ENCODE data around the gene CELSR1. TPM values are rescaled to one million over a fixed set of nuclear protein-coding genes. Genes with fewer than 3 reads are reported as not detected.

Gene CELSR1
- polyA plus RNA-seq, 2 donors, result 19.8 to 34.8 TPM

DNA sequence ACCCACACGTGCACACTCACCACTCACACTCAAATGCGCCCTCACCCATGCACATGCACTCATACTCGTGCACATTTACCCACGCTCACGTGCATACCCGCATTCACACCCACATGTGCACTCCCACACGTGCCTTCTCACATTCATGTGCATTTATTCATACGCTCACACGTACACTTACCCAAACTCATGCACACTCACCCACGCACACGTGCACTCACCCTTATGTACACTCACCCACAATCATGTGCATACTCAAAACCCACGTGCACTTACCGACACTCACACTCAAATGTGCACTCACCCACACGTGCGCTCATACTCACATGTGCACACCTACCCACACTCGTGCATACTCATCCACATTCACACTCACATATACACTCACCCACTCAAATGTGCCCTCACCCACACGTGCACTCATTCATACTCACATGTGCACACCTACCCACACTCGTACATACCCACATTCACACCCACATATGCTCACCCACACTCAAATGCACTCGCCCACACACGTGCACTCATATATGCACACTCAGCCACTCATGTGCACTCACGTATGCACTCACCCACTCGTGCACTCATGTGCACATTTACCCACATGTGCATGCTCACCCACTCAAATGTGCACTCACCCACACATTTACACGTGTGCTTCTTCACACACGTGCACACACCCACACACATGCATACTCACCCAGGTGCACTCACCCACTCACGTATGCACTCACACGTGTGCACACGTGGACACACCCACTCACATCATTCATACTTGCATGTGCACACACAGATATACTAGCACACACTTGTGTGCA, 117.5 kb downstream of the CELSR1 start:
- Histone ChIP-seq H3K9me3 (ENCODE audit: control insufficient read depth in 2 of 2, insufficient read depth in 1 of 2, low read depth in 1 of 2, low read length in 1 of 2) (peaks cover 0 to 6% of the 10 kb centered on the region in 2 donors), H3K27me3 (ENCODE audit: control insufficient read depth in 1 of 2, insufficient read depth in 2 of 2, low read length in 2 of 2) (no peaks in the 10 kb centered on the region), H3K36me3 (ENCODE audit: control insufficient read depth in 2 of 2, insufficient read depth in 2 of 2, low read length in 1 of 2) (peaks cover 0 to 15% of the 10 kb centered on the region in 2 donors), H3K4me3 (ENCODE audit: low read depth in 1 of 2, low read length in 2 of 2) (no peak overlapping the region), H3K27ac (ENCODE audit: low read depth in 2 of 2, low read length in 1 of 2) (no peak overlapping the region), H3K4me1 (ENCODE audit: control insufficient read depth in 2 of 2, insufficient read depth in 2 of 2, low read length in 1 of 2) (peaks cover 6% of the 10 kb centered on the region in 2 donors)
- WGBS, 2 donors, result 93 to 94% methylated on average over 27 of the region's 27 CpGs

DNA sequence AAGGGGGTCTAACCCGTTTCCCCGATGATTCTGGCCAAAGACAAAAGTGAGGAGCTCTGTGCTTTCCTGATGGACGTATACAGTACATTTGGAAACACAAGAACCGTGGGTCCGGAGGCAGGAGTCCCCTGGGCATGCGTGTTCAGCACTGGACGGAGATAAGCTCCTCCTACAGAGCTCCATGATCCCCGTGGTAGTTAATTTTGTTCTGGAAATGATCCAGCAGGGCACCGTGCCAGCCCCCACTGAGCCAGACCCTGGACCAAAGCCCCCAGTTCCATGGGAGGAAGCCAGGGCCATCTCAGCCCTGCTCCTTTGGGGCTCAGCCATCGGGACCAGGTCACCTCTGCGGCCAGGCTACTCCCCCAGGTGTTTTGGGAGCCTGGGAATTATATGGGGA, 118.6 kb downstream of the CELSR1 start:
- 60 to 61% methylated on average over 11 of the region's 11 CpGs for WGBS, 2 donors
- peaks cover 0 to 6% of the 10 kb centered on the region in 2 donors for H3K9me3 ChIP-seq (ENCODE audit: control insufficient read depth in 2 of 2, insufficient read depth in 1 of 2, low read depth in 1 of 2, low read length in 1 of 2)

DNA sequence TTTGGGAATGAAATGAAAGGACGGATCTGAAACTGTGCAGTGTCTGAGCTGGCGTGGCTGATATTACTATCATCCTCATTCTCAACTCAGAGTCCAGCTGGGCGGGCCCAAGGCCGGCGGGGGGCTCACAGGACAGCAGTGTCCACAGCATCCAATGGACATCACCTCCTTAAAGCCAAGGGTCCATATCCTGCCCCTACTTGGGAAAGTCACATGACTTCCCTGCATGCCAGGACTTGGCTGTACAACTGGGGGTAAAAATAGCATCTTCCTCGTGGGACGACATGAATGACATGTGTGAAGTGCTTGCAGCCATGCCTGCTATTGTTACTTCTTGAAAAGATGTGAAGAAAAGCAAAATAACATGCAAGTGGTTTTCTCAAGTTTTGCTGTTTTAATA, 119.7 kb downstream of the CELSR1 start:
- H3K36me3 ChIP-seq (ENCODE audit: control insufficient read depth in 2 of 2, insufficient read depth in 2 of 2, low read length in 1 of 2), result peaks cover 0 to 16% of the 10 kb centered on the region in 2 donors
- H3K27me3 ChIP-seq (ENCODE audit: control insufficient read depth in 1 of 2, insufficient read depth in 2 of 2, low read length in 2 of 2), result no peaks in the 10 kb centered on the region
- H3K4me1 ChIP-seq (ENCODE audit: control insufficient read depth in 2 of 2, insufficient read depth in 2 of 2, low read length in 1 of 2), result peaks cover 6% of the 10 kb centered on the region in 2 donors
- WGBS, 2 donors, result 62 to 66% methylated on average over 7 of the region's 7 CpGs
- H3K9me3 ChIP-seq (ENCODE audit: control insufficient read depth in 2 of 2, insufficient read depth in 1 of 2, low read depth in 1 of 2, low read length in 1 of 2), result peaks cover 0 to 6% of the 10 kb centered on the region in 2 donors
- no peak overlapping the region for H3K4me3 ChIP-seq (ENCODE audit: low read depth in 1 of 2, low read length in 2 of 2)
- H3K27ac ChIP-seq (ENCODE audit: low read depth in 2 of 2, low read length in 1 of 2), result no peak overlapping the region

More for the DNA sequence above, 118.6 kb downstream of the CELSR1 start:
- no peaks in the 10 kb centered on the region for H3K27me3 ChIP-seq (ENCODE audit: control insufficient read depth in 1 of 2, insufficient read depth in 2 of 2, low read length in 2 of 2)
- H3K27ac ChIP-seq (ENCODE audit: low read depth in 2 of 2, low read length in 1 of 2), result no peak overlapping the region
- H3K4me3 ChIP-seq (ENCODE audit: low read depth in 1 of 2, low read length in 2 of 2), result no peak overlapping the region
- peaks cover 6% of the 10 kb centered on the region in 2 donors for H3K4me1 ChIP-seq (ENCODE audit: control insufficient read depth in 2 of 2, insufficient read depth in 2 of 2, low read length in 1 of 2)
- H3K36me3 ChIP-seq (ENCODE audit: control insufficient read depth in 2 of 2, insufficient read depth in 2 of 2, low read length in 1 of 2), result peaks cover 0 to 17% of the 10 kb centered on the region in 2 donors

DNA sequence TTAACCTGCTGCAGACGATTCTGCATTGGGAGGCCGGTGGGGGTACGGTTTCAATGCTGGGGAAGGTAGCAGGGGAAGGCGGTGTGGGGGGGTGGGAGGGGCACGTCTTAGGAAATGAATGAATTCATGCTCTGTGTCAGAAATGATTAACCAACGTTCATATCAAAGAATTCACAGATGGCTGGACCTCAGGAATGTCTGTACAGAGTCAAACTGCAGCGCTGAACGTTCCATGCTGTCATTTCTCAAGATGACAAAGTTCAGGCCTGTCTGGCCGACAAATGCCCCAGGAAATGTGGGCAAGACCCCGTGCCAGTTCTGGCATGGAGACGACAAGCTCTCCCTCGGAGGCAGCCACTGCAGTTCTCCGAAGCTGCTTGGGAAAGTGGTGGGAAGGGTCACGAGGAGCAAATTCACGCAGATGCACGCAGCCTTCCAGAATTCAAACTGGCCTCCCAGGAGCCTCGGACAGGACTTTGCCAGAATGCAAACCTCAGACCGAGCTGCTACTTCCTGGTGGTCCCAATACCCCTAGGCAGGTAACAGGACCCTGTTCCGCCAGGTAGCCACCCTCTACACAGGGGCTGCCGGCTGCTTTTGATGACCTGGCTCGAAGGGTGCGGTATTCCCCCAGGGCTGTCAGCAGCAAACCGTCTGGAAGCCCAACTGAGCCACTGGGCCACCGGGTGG, 120.4 kb downstream of the CELSR1 start:
- no peak overlapping the region for H3K4me3 ChIP-seq (ENCODE audit: low read depth in 1 of 2, low read length in 2 of 2)
- H3K36me3 ChIP-seq (ENCODE audit: control insufficient read depth in 2 of 2, insufficient read depth in 2 of 2, low read length in 1 of 2), result peaks cover 0 to 18% of the 10 kb centered on the region in 2 donors
- peaks cover 0 to 6% of the 10 kb centered on the region in 2 donors for H3K9me3 ChIP-seq (ENCODE audit: control insufficient read depth in 2 of 2, insufficient read depth in 1 of 2, low read depth in 1 of 2, low read length in 1 of 2)
- peaks cover 6% of the 10 kb centered on the region in 2 donors for H3K4me1 ChIP-seq (ENCODE audit: control insufficient read depth in 2 of 2, insufficient read depth in 2 of 2, low read length in 1 of 2)
- WGBS, 2 donors, result 73 to 74% methylated on average over 24 of the region's 24 CpGs
- H3K27ac ChIP-seq (ENCODE audit: low read depth in 2 of 2, low read length in 1 of 2), result peak overlapping the region in 1 of 2 donors; percentile 50
- H3K27me3 ChIP-seq (ENCODE audit: control insufficient read depth in 1 of 2, insufficient read depth in 2 of 2, low read length in 2 of 2), result no peaks in the 10 kb centered on the region

DNA sequence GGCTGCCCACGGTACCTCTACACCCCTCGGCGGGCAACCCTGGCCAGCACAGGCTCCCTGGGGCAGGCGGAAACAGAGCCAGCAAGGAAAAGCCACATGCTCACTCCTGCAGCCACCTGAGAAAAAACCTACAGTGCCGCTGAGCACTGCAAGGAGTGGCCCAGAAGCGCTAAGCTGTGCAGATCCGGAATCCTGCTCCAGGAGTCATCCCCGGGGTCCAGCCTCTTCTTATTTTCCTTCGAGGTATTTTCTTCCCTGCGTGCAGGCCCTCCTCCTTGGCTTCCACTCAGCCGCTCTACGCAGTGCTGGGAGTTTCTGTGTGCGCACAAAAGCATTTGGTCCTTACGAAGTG, 120.9 kb downstream of the CELSR1 start:
- Histone ChIP-seq H3K4me3 (ENCODE audit: low read depth in 1 of 2, low read length in 2 of 2) (no peak overlapping the region), H3K27ac (ENCODE audit: low read depth in 2 of 2, low read length in 1 of 2) (peak overlapping the region in 1 of 2 donors; percentile 65), H3K36me3 (ENCODE audit: control insufficient read depth in 2 of 2, insufficient read depth in 2 of 2, low read length in 1 of 2) (peaks cover 0 to 18% of the 10 kb centered on the region in 2 donors), H3K9me3 (ENCODE audit: control insufficient read depth in 2 of 2, insufficient read depth in 1 of 2, low read depth in 1 of 2, low read length in 1 of 2) (peaks cover 0 to 6% of the 10 kb centered on the region in 2 donors), H3K4me1 (ENCODE audit: control insufficient read depth in 2 of 2, insufficient read depth in 2 of 2, low read length in 1 of 2) (peaks cover 3 to 4% of the 10 kb centered on the region in 2 donors), H3K27me3 (ENCODE audit: control insufficient read depth in 1 of 2, insufficient read depth in 2 of 2, low read length in 2 of 2) (no peaks in the 10 kb centered on the region)
- WGBS, 2 donors, result 78 to 82% methylated on average over 14 of the region's 14 CpGs

DNA sequence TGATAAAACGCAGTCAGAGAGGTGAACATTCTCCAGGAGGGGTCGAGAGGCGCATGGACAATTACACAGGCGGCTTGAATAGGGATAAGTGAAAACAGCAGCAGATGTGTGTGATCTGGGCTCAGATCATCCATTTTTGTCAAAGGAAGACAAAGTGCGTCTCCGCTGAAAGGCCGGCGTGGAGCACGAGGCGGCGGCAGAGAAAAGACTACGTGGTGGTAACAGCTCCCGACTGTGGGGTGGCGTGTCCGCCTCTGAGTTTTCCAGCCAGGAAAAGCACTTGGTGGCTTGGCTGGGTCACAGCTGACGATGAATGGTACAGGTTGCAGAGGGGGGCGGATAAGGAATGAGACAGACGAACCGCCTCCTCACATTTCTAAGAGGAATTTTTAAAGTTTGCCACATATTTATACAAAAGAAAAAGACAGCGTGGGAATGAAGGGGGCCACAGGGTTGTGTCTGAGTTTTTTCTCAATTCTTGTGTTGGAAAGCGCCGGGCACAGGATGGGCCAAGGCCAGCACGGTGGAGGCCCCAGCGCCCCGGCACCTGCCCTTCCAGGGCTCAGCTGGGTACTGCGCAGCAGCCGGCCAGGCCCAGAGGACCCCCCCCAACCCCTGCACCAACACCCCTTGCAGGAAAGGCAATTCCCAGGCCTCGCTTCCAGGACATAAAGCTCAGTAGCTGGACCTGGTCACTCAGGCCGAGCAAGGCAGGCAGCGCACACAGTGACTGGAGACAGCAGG, 121.5 kb downstream of the CELSR1 start:
- H3K36me3 ChIP-seq (ENCODE audit: control insufficient read depth in 2 of 2, insufficient read depth in 2 of 2, low read length in 1 of 2), result peaks cover 0 to 18% of the 10 kb centered on the region in 2 donors
- H3K27ac ChIP-seq (ENCODE audit: low read depth in 2 of 2, low read length in 1 of 2), result peak overlapping the region in 1 of 2 donors; percentile 65
- WGBS, 2 donors, result 72 to 78% methylated on average over 30 of the region's 30 CpGs
- H3K4me1 ChIP-seq (ENCODE audit: control insufficient read depth in 2 of 2, insufficient read depth in 2 of 2, low read length in 1 of 2), result peaks cover 3% of the 10 kb centered on the region in 2 donors
- no peak overlapping the region for H3K4me3 ChIP-seq (ENCODE audit: low read depth in 1 of 2, low read length in 2 of 2)
- no peaks in the 10 kb centered on the region for H3K27me3 ChIP-seq (ENCODE audit: control insufficient read depth in 1 of 2, insufficient read depth in 2 of 2, low read length in 2 of 2)
- H3K9me3 ChIP-seq (ENCODE audit: control insufficient read depth in 2 of 2, insufficient read depth in 1 of 2, low read depth in 1 of 2, low read length in 1 of 2), result peaks cover 0 to 6% of the 10 kb centered on the region in 2 donors

DNA sequence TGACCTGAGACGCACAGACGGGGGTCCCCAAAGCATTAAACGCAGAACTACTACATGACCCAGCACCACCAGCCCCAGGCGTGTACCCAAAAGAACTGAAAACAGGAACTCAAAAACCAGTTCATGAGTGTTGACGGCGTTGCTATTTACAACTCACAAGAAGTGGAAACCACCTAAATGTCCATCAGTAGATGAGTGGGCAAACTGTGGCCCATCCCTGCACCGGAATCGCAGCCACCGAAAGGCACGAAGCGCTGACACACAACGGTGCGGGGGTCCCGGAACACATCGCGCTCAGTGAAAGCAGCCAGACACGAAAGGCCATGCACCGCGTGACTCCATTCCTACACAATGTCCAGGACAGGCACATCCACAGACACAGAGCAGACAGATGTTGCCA, 122.7 kb downstream of the CELSR1 start:
- peaks cover 0 to 1% of the 10 kb centered on the region in 2 donors for H3K9me3 ChIP-seq (ENCODE audit: control insufficient read depth in 2 of 2, insufficient read depth in 1 of 2, low read depth in 1 of 2, low read length in 1 of 2)
- no peaks in the 10 kb centered on the region for H3K27me3 ChIP-seq (ENCODE audit: control insufficient read depth in 1 of 2, insufficient read depth in 2 of 2, low read length in 2 of 2)
- peaks cover 0 to 13% of the 10 kb centered on the region in 2 donors for H3K36me3 ChIP-seq (ENCODE audit: control insufficient read depth in 2 of 2, insufficient read depth in 2 of 2, low read length in 1 of 2)
- H3K27ac ChIP-seq (ENCODE audit: low read depth in 2 of 2, low read length in 1 of 2), result no peak overlapping the region
- H3K4me1 ChIP-seq (ENCODE audit: control insufficient read depth in 2 of 2, insufficient read depth in 2 of 2, low read length in 1 of 2), result peaks cover 0 to 3% of the 10 kb centered on the region in 2 donors
- no peak overlapping the region for H3K4me3 ChIP-seq (ENCODE audit: low read depth in 1 of 2, low read length in 2 of 2)
- 88 to 92% methylated on average over 19 of the region's 19 CpGs for WGBS, 2 donors

DNA sequence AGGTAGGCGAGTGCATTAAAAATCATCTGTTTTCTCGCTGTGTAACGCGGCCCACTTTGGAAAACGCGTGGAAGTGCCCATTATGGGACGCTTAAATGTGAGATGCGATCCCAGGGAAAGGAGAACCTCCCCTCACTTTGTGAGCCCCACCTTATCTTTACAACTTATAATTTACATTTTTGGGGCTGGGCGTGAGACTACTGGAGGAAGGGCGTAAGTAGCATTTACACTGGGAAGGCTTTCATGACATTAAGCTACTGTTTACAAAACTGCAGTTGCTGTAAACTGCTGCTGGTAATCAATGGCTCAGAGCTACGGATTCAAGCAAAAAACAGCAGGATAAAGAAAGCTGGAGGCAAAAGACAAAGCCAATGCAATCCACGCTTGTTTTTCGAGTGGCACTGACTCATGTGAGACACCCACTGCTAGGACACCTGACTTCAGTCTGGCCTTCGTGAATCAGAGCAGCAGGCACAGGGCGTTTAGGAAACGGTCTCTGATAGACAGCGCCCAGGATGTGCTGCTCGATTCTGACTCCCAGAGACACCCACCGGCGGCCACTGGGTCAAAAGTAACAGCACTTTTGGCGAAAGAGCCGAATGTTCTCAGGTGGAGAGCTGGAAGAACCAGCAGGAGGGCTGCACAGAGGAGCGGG, 123.6 kb downstream of the CELSR1 start:
- H3K36me3 ChIP-seq (ENCODE audit: control insufficient read depth in 2 of 2, insufficient read depth in 2 of 2, low read length in 1 of 2), result peaks cover 0 to 19% of the 10 kb centered on the region in 2 donors
- WGBS, 2 donors, result 77 to 82% methylated on average over 23 of the region's 23 CpGs

DNA sequence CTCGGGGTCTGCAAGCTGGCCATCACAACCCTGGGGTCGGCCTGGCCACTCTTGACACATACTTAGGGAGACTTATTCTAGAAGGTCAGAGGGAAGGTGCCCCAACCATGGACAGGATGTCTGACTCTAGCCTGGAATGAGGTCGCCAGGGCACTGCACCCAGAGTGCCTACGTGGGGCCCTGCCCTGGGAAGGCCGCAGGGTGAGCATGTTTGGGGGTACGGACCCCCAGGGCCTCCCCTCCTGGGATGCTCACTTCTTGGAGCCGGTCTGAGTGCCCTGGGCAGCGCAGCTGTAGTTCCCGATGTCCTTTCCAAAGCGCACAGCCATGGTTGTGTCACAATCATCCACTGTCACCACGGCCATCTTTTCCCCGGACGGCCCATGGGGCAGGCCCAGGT, 126.1 kb downstream of the CELSR1 start:
- WGBS, 2 donors, result 89 to 91% methylated on average over 11 to 13 of the region's 13 CpGs
- Histone ChIP-seq H3K9me3 (ENCODE audit: control insufficient read depth in 2 of 2, insufficient read depth in 1 of 2, low read depth in 1 of 2, low read length in 1 of 2) (peaks cover 0 to 2% of the 10 kb centered on the region in 2 donors), H3K4me1 (ENCODE audit: control insufficient read depth in 2 of 2, insufficient read depth in 2 of 2, low read length in 1 of 2) (peaks cover 0 to 3% of the 10 kb centered on the region in 2 donors), H3K4me3 (ENCODE audit: low read depth in 1 of 2, low read length in 2 of 2) (no peak overlapping the region), H3K27ac (ENCODE audit: low read depth in 2 of 2, low read length in 1 of 2) (no peak overlapping the region), H3K36me3 (ENCODE audit: control insufficient read depth in 2 of 2, insufficient read depth in 2 of 2, low read length in 1 of 2) (peaks cover 0 to 26% of the 10 kb centered on the region in 2 donors), H3K27me3 (ENCODE audit: control insufficient read depth in 1 of 2, insufficient read depth in 2 of 2, low read length in 2 of 2) (no peaks in the 10 kb centered on the region)

More for the DNA sequence above, 123.6 kb downstream of the CELSR1 start:
- Histone ChIP-seq H3K4me3 (ENCODE audit: low read depth in 1 of 2, low read length in 2 of 2) (no peak overlapping the region), H3K27ac (ENCODE audit: low read depth in 2 of 2, low read length in 1 of 2) (no peak overlapping the region), H3K9me3 (ENCODE audit: control insufficient read depth in 2 of 2, insufficient read depth in 1 of 2, low read depth in 1 of 2, low read length in 1 of 2) (no peaks in the 10 kb centered on the region), H3K4me1 (ENCODE audit: control insufficient read depth in 2 of 2, insufficient read depth in 2 of 2, low read length in 1 of 2) (peaks cover 2 to 3% of the 10 kb centered on the region in 2 donors), H3K27me3 (ENCODE audit: control insufficient read depth in 1 of 2, insufficient read depth in 2 of 2, low read length in 2 of 2) (no peaks in the 10 kb centered on the region)

Data from esophagus (tissue), 2 donors.